H9 (cell line): ENCODE measurements around the gene PLCXD3. TPM values are rescaled to one million over a fixed set of nuclear protein-coding genes. Genes with fewer than 3 reads are reported as not detected.
A peak's percentile ranks its signal among the peaks of the same experiment; 100 is the strongest.

Experiments used
- DNase-seq: peaks from one replicate; pipeline ENCODE4 v3.0.0-alpha.2; 2017
- H2AFZ ChIP-seq: one replicate; pipeline ENCODE4 v1.6.1; 2013; ENCODE audit warnings: mild to moderate bottlenecking, low read length, control low read depth, moderate library complexity
- H2AK5ac ChIP-seq: 2 replicates; pipeline ENCODE4 v1.6.1; 2013; ENCODE audit warnings: low read length, control low read depth, mixed read lengths; ENCODE audit not compliant: insufficient read length
- H2BK120ac ChIP-seq: one replicate; pipeline ENCODE4 v1.6.1; 2013; ENCODE audit warnings: low read depth, mild to moderate bottlenecking, low read length, control low read depth, inconsistent platforms; ENCODE audit not compliant: poor library complexity, severe bottlenecking
- H2BK12ac ChIP-seq: 2 replicates; pipeline ENCODE4 v1.6.1; 2013; ENCODE audit warnings: low read length, control low read depth, mixed read lengths, low read depth; ENCODE audit not compliant: insufficient read length
- H2BK15ac ChIP-seq: 2 replicates; pipeline ENCODE4 v1.6.1; 2013; ENCODE audit warnings: low read depth, low read length, control low read depth
- H2BK20ac ChIP-seq: one replicate; pipeline ENCODE4 v1.6.1; 2013; ENCODE audit warnings: low read depth, mild to moderate bottlenecking, low read length, control low read depth, inconsistent platforms; ENCODE audit not compliant: poor library complexity, severe bottlenecking
- H2BK5ac ChIP-seq: 2 replicates; pipeline ENCODE4 v1.6.1; 2013; ENCODE audit warnings: low read length, control low read depth, mixed read lengths; ENCODE audit not compliant: insufficient read length
- H3K14ac ChIP-seq: 2 replicates; pipeline ENCODE4 v1.6.1; 2013; ENCODE audit warnings: low read length, control low read depth; ENCODE audit not compliant: insufficient read depth
- H3K18ac ChIP-seq: 2 replicates; pipeline ENCODE4 v1.6.1; 2013; ENCODE audit warnings: low read depth, mild to moderate bottlenecking, mixed read lengths, low read length, control low read depth; ENCODE audit not compliant: insufficient read length
- H3K23ac ChIP-seq: 2 replicates; pipeline ENCODE4 v1.6.1; 2013; ENCODE audit warnings: low read length, control low read depth, mixed read lengths, low read depth; ENCODE audit not compliant: insufficient read length
- H3K23me2 ChIP-seq: 2 replicates; pipeline ENCODE4 v1.6.1; 2013; ENCODE audit warnings: low read depth, mild to moderate bottlenecking, mixed read lengths, low read length, control low read depth; ENCODE audit not compliant: insufficient read length, poor library complexity, severe bottlenecking
- H3K27ac ChIP-seq: 2 replicates; pipeline ENCODE4 v1.5.1; 2013; ENCODE audit warnings: low read length, control low read depth, mixed read lengths, low read depth; ENCODE audit not compliant: insufficient read length
- H3K27me3 ChIP-seq: 2 replicates; pipeline ENCODE4 v1.6.1; 2013; ENCODE audit warnings: low read length, control low read depth, inconsistent platforms; ENCODE audit not compliant: insufficient read depth
- H3K4ac ChIP-seq: 2 replicates; pipeline ENCODE4 v1.6.1; 2013; ENCODE audit warnings: low read depth, mild to moderate bottlenecking, control low read depth, inconsistent platforms, low read length, moderate library complexity
- H3K4me1 ChIP-seq: 2 replicates; pipeline ENCODE4 v1.6.1; 2013; ENCODE audit warnings: low read length, control low read depth, inconsistent platforms; ENCODE audit not compliant: insufficient read depth
- H3K4me2 ChIP-seq: 2 replicates; pipeline ENCODE4 v1.6.1; 2013; ENCODE audit warnings: low read length, control low read depth, mixed read lengths; ENCODE audit not compliant: insufficient read length, insufficient read depth
- H3K56ac ChIP-seq: 2 replicates; pipeline ENCODE4 v1.6.1; 2013; ENCODE audit warnings: low read depth, mild to moderate bottlenecking, mixed read lengths, low read length, control low read depth; ENCODE audit not compliant: insufficient read length
- H3K79me1 ChIP-seq: 2 replicates; pipeline ENCODE4 v1.6.1; 2013; ENCODE audit warnings: low read depth, mild to moderate bottlenecking, moderate library complexity, low read length, control low read depth, inconsistent platforms; ENCODE audit not compliant: insufficient read depth, poor library complexity, severe bottlenecking
- H3K79me2 ChIP-seq: 2 replicates; pipeline ENCODE4 v1.6.1; 2013; ENCODE audit warnings: low read length, control low read depth, inconsistent platforms; ENCODE audit not compliant: insufficient read depth
- H3K9ac ChIP-seq: 2 replicates; pipeline ENCODE4 v1.6.1; 2013; ENCODE audit warnings: low read length, control low read depth, mixed read lengths; ENCODE audit not compliant: insufficient read length; ENCODE audit errors: extremely low read depth
- H3K9me3 ChIP-seq: one replicate; pipeline ENCODE4 v1.6.1; 2013; ENCODE audit warnings: low read depth, low read length, inconsistent platforms; ENCODE audit not compliant: control insufficient read depth
- H3T11ph ChIP-seq: one replicate; pipeline ENCODE4 v1.6.1; 2013; ENCODE audit warnings: mild to moderate bottlenecking, low read length, control low read depth, inconsistent platforms
- H4K20me1 ChIP-seq: one replicate; pipeline ENCODE4 v1.6.1; 2013; ENCODE audit not compliant: control insufficient read depth, insufficient read length, insufficient read depth
- H4K5ac ChIP-seq: 2 replicates; pipeline ENCODE4 v1.6.1; 2013; ENCODE audit warnings: low read depth, mild to moderate bottlenecking, mixed read lengths, low read length, control low read depth; ENCODE audit not compliant: insufficient read length
- H4K8ac ChIP-seq: replicated peaks from 2 replicates; pipeline ENCODE4 v1.6.1; 2013; ENCODE audit warnings: low read length, control low read depth, mixed read lengths, low read depth; ENCODE audit not compliant: insufficient read length
- H4K91ac ChIP-seq: 2 replicates; pipeline ENCODE4 v1.6.1; 2013; ENCODE audit warnings: low read depth, mild to moderate bottlenecking, moderate library complexity, mixed read lengths, low read length, control low read depth; ENCODE audit not compliant: insufficient read length
- H3K27ac Mint-ChIP-seq, 3 experiments: 2 replicates in 2 of 3; 3 replicates in 1 of 3; pipeline ENCODE4 v1.8.0; 2020 to 2021; ENCODE audit warnings: mixed read lengths in 3 of 3, mild to moderate bottlenecking in 1 of 3, moderate library complexity in 1 of 3
- H3K27me3 Mint-ChIP-seq: 2 replicates; pipeline ENCODE4 v1.8.0; 2021; ENCODE audit warnings: low read depth, mild to moderate bottlenecking, moderate library complexity, mixed read lengths
- H3K36me3 Mint-ChIP-seq, 3 experiments: 2 replicates in 2 of 3; 3 replicates in 1 of 3; pipeline ENCODE4 v1.8.0; 2020 to 2021; ENCODE audit warnings: low read depth in 3 of 3, mixed read lengths in 3 of 3; ENCODE audit not compliant: insufficient read depth in 1 of 3
- H3K4me1 Mint-ChIP-seq, 2 experiments: 2 replicates each; pipeline ENCODE4 v1.8.0; 2020; ENCODE audit warnings: mixed read lengths in 2 of 2
- H3K4me3 Mint-ChIP-seq, 2 experiments: 2 replicates in 1 of 2; 3 replicates in 1 of 2; pipeline ENCODE4 v1.8.0; 2020 to 2021; ENCODE audit warnings: mild to moderate bottlenecking in 2 of 2, mixed read lengths in 2 of 2, moderate library complexity in 1 of 2
- H3K9me3 Mint-ChIP-seq, 2 experiments: 2 replicates in 1 of 2; 3 replicates in 1 of 2; pipeline ENCODE4 v1.8.0; 2020; ENCODE audit warnings: mild to moderate bottlenecking in 2 of 2, mixed read lengths in 2 of 2, moderate library complexity in 1 of 2
- WGBS: extraction: QIAGEN DNeasy Blood & Tissue Kit; methylation state at CpG from one replicate; pipeline ENCODE4 v1.1.7; 2013; ENCODE audit warnings: missing lambda C conversion rate, low lambda C conversion rate, mixed read lengths; ENCODE audit not compliant: insufficient read length; ENCODE audit errors: extremely low coverage; 5-methylcytosine and 5-hydroxymethylcytosine counted together
- total RNA-seq: library from RNA; stranded (reverse); gene quantifications from 2 replicates; pipeline ENCODE4 v1.2.1, GENCODE V29; 2021
- TF ChIP-seq, protein P1 (sequence below): fragments of 200-600 bp; sonication (generic); conservative IDR thresholded peaks from 3 replicates; pipeline ENCODE4 v1.8.0; 2021; ENCODE audit warnings: antibody characterized with exemption, mild to moderate bottlenecking

Gene PLCXD3
- total RNA-seq, 1 experiment from 2014 or later, result not detected

DNA sequence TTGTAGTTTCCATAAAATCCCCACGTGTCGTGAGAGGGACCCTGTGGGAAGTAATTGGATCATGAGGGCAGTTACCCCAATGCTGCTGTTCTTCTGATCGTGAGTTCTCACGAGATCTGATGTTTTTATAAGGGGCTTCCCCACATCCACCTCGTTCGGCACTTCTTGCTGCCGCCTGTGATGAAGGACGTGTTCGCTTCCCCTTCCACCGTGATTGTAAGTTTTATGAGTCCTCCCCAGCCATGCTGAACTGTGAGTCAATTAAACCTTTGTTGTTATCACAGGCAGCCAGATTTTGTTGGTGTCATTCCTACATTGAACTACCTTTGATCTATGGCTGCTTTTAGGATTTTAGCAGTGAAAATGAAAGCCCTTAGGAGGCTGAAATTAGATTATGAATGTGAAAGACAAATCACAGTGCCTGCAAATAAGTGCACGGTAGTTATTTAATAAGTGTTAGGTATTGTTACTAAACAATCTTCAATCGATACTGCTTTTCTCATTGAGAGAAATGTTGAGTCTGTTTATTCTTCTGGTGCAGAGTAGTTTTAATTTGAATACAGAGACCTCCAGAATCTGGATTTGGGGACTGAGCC lies 229.1 kb downstream of the PLCXD3 start:
- WGBS, result no CpG with 5 or more reads among the region's 12 CpGs
- H3K79me1 ChIP-seq, result no peaks in the 10 kb centered on the region
- H3K79me2 ChIP-seq, result no peaks in the 10 kb centered on the region
- no peak overlapping the region for H3K23ac ChIP-seq
- H4K5ac ChIP-seq, result no peak overlapping the region
- no peak overlapping the region for H2BK20ac ChIP-seq
- no peak overlapping the region for H4K8ac ChIP-seq
- H3K18ac ChIP-seq, result no peak overlapping the region
- H2AFZ ChIP-seq, result no peak overlapping the region
- Mint-ChIP-seq H3K4me3 (no peak overlapping the region), H3K27ac (peak overlapping the region in 1 of 3 experiments; percentile 21; a peak in 1 of 7 replicates), H3K4me1 (peaks cover 19 to 29% of the 10 kb centered on the region in 2 experiments), H3K27me3 (no peaks in the 10 kb centered on the region), H3K9me3 (no peaks in the 10 kb centered on the region), H3K36me3 (no peaks in the 10 kb centered on the region)
- H3K23me2 ChIP-seq, result no peaks in the 10 kb centered on the region
- H3K4me2 ChIP-seq, result no peak overlapping the region
- TF ChIP-seq, protein P1, sequence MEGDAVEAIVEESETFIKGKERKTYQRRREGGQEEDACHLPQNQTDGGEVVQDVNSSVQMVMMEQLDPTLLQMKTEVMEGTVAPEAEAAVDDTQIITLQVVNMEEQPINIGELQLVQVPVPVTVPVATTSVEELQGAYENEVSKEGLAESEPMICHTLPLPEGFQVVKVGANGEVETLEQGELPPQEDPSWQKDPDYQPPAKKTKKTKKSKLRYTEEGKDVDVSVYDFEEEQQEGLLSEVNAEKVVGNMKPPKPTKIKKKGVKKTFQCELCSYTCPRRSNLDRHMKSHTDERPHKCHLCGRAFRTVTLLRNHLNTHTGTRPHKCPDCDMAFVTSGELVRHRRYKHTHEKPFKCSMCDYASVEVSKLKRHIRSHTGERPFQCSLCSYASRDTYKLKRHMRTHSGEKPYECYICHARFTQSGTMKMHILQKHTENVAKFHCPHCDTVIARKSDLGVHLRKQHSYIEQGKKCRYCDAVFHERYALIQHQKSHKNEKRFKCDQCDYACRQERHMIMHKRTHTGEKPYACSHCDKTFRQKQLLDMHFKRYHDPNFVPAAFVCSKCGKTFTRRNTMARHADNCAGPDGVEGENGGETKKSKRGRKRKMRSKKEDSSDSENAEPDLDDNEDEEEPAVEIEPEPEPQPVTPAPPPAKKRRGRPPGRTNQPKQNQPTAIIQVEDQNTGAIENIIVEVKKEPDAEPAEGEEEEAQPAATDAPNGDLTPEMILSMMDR, result no peak
- H3K4me1 ChIP-seq, result peaks cover 4% of the 10 kb centered on the region; the same call in 1 of the 2 replicates
- H3K56ac ChIP-seq, result no peak overlapping the region
- H2BK12ac ChIP-seq, result no peak overlapping the region
- no peaks in the 10 kb centered on the region for H4K20me1 ChIP-seq
- H3K27ac ChIP-seq, result no peak overlapping the region
- H3K4ac ChIP-seq, result no peak overlapping the region
- H3K14ac ChIP-seq, result no peak overlapping the region
- H3K27me3 ChIP-seq, result no peaks in the 10 kb centered on the region
- H3T11ph ChIP-seq, result no peak overlapping the region
- no peak overlapping the region for H2BK120ac ChIP-seq
- no peak overlapping the region for H2BK5ac ChIP-seq
- H3K9ac ChIP-seq, result no peak overlapping the region
- H4K91ac ChIP-seq, result no peak overlapping the region
- no peak overlapping the region for H2BK15ac ChIP-seq
- H2AK5ac ChIP-seq, result no peak overlapping the region
- no peaks in the 10 kb centered on the region for H3K9me3 ChIP-seq
- DNase-seq, result no peak
